Central memory CD4-positive, alpha-beta T cell (primary cell): ENCODE measurements around the gene DDX4.
"Not testable (repeated sequence)": the region's sequence is repeated elsewhere in the genome, so short reads cannot be mapped to it uniquely, and the experiment has no call there.

ENCODE experiments used
- DNase-seq: peaks from one replicate; pipeline ENCODE4 v3.0.0; 2022
- total RNA-seq, 3 experiments: gene quantifications; one replicate each; lab custom pipeline; 2026; lab: John Stamatoyannopoulos, UW

The DDX4 gene
- 0 to 0.11 (median 0.11) reads per million in 3 experiments for total RNA-seq

DNA sequence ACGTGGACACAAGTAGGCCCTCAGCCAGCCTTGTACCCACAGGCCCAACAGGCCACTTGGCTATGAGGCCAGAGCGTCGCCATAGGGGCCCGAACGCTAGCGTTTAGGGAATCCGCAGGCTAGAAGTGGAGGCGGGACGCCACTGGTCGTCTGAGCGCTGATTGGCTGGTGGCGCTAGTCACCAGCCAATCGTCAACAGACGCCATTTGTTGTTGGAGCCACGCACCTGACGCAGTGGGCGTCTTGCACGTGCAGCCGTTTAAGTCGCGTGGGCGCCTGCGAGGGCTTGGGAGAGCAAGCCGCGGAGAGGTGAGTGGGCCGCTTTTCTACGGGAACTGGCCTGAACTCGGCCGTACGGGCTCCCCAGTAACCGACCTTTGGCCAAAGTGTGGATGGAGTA lies at the start of gene DDX4:
TSS of gene DDX4 (plus strand) at position 269 of the 400 bp plus-strand sequence. CDS start 903 bp downstream, outside the sequence.
- no peak for DNase-seq

GRCh38 chr5:55691265-55692105 lies 46.4 kb upstream of the DDX4 start:
- peak; percentile 27 for DNase-seq

DNA sequence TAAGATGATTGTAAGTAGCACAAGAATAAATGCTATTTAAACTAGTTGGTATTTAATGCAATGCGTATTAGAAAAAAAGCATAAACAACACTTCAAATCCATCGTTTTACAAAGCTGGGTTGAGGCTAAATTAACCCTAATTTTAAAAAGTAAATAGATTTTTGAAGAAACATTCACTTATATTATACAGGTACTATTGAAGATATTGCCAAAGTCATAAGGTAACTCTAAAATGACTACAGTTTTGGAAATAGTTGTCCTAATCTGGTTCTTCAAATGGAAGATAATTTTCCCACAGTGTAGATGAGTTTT lies 45.8 kb upstream of the DDX4 start:
- DNase-seq: no peak

DNA sequence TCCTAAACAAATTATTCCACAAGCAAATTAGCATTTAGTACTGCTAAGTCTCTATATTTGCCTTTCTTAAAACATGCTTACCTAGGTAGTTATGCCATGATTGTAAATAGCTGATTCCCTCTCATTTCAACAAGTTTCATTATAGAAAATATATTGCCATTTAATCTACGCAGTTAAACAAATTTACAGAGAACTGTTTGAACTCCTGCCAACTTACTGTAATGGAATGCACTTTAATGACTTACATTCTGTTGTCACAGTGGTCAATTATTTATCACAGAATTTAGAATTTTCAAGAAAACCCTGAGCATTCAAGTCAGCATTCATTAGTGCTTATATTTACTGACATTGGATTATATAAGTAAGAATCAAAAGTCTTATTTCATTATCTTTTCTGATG lies 45.4 kb upstream of the DDX4 start:
- DNase-seq: no peak

GRCh38 chr5:55694152-55694830 lies 43.6 kb upstream of the DDX4 start:
- DNase-seq: no peak

DNA sequence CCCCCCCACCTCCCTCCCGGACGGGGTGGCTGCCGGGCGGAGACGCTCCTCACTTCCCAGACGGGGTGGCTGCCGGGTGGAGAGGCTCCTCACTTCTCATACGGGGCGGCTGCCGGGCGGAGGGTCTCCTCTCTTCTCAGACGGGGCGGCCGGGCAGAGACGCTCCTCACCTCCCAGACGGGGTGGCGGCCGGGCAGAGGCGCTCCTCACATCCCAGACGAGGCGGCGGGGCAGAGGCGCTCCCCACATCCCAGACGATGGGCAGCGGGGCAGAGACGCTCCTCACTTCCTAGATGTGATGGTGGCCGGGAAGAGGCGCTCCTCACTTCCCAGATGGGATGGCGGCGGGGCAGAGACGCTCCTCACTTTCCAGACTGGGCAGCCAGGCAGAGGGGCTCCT lies 41.2 kb upstream of the DDX4 start:
- not testable (repeated sequence) for DNase-seq

GRCh38 chr5:55699041-55699688 lies 38.7 kb upstream of the DDX4 start:
- no peak for DNase-seq

- no peak for DNase-seq
These were observed 37.1 kb upstream of the DDX4 start for GRCh38 chr5:55700745-55701144.

DNA sequence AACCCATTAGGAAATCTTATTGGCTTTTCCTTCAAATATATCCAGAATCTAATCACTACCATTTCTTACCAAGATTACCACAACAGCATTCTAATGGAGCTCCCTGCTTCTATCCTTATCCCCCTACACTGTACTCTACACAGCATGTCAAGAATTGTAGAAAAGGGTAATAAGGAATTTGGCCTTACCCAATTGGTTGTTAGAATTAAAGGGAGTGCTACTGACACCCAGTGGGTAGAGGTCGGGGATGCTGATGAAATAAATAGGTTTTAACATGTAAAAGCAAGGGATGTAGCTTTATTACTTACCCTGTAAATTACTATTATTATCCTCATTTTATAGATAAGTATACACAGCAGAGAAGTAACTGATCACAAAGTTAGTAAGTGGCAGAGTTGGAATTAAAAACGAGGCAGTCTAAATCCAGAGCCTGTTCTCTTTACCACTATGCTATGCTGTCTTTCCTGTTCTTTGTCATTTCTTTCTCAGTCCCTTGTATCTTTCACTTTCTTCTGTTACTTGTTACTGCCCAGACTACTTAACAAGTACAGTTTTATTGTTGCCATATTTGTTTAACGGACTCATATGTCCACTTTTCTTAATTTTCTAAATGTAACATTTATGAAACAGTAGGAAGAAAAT lies 36.3 kb upstream of the DDX4 start:
- DNase-seq: no peak

- no peak for DNase-seq
These were observed 35.1 kb upstream of the DDX4 start for GRCh38 chr5:55702598-55703345.

DNA sequence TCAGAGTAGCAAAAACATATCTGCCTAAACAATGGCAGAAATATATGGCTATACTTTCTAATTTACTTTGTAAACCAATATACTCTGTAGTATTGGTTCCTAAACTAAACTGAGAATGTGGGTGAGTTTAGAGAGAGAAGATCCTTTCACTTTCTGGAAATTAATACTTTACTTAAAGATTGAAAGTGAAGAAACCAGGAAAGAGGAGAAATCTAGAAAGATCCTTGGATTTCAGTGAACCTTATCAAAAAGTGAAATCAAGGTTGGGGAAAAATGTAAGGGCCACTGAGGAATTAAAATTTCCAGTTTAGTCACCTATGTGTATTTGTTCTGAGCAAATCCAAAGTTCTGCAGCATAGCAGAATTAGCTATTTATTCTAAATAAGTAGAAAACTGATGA lies 31.6 kb upstream of the DDX4 start:
- DNase-seq: no peak

DNA sequence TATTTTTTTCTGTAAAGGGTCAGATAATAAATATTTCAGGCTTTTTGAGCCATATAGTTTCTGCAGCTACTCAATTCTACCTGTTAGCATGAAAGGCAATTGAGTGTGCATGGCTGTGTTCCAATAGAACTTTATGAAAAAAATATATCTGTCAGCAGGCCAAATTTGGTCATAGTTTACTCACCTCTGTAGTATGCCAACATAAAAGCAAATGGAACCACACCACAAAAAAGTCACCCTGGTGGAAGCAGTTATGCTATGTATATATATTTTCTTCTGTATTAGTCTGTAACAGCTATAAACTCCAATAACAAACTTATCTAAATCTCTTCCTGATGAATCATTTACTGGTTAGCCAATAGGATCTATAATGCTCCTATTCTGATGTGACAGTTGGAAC lies 29.1 kb upstream of the DDX4 start:
- DNase-seq: no peak

GRCh38 chr5:55711507-55712022 lies 26.3 kb upstream of the DDX4 start:
- no peak for DNase-seq

GRCh38 chr5:55712023-55712859 lies 25.6 kb upstream of the DDX4 start, which contains the start of gene SLC38A9:
Gene SLC38A9 (minus strand): TSS chr5:55712324. CDS start chr5:55697958, 14,366 bp downstream.
- peak; percentile 86 for DNase-seq

GRCh38 chr5:55713871-55714270 lies 24.0 kb upstream of the DDX4 start:
- DNase-seq: no peak

DNA sequence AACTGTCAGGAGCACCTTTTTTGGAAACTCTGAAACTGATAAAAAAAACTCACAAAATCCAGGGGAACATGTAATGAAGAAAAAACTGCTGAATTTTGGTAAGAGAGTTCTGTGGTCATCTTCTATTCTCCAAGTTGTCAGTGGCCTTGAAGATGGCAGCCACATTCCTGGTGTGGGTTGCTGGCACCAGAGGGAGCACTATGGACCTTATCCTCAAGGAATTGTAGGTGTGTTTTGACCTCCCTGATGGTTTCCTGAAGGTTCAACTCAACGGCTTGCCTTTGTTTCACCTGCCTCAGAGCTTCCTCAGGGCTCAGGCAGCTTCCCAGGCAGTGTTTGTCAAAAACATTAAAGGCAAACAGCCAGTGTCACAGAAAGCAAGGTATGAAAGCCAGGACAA lies 23.5 kb upstream of the DDX4 start:
- no peak for DNase-seq

DNA sequence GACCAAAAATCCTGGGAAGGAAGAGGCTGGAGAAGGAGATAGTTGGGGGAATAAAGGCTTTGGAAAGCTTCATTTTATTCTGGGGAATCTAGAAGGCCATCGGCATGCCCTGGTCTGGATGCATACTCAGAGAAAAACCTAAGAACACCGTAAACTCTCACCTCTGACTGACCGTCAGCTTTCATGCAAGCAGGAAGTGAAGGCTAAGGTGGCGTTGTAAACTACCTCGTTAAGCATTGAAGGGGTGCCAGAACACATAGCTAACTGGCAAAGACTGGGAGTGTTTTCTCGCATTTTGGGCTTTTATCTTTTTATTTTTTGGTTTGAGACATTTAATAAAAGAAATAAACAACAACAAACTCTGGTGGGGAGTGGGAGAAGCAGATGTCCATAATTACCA lies 23.1 kb upstream of the DDX4 start:
- no peak for DNase-seq

DNA sequence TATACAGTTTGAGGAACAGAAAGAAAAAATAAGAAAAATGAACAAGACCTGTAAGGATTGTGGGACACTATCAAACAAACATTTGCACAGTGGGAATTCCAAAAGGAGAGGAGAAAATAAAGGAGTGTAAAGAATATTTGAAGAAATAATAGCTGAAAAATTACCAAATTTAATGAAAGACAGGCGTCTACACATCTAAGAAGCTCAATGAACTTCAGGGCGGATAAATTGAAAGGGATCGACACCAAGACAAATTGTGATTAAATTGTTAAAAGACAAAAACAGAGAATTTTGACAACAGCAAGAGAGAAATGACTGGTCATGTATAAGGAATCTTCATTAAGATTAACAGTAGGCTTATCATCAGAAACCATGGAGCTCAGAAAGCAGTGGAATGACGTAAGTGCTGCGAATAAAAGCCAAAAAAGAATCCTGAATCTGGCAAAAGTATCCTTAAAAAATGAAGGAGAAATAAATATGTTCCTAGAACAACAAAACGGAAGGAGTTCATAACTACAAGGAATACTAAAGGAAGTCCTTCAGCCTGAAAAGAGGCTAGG lies 22.3 kb upstream of the DDX4 start:
- no peak for DNase-seq

DNA sequence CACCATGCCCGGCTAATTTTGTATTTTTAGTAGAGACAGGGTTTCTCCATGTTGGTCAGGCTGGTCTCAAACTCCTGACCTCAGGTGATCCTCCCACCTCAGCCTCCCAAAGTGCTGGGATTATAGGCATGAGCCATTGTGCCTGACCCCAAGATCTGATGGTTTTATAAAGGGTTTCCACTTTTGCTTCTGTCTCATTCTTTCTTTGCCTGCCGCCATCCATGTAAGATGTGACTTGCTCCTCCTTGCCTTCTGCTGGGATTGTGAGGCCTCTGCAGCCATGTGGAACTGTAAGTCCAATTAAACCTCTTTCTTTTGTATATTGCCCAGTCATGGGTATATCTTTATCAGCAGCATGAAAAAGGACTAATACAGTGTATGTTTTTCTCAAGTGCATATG lies 18.8 kb upstream of the DDX4 start:
- not testable (repeated sequence) for DNase-seq

DNA sequence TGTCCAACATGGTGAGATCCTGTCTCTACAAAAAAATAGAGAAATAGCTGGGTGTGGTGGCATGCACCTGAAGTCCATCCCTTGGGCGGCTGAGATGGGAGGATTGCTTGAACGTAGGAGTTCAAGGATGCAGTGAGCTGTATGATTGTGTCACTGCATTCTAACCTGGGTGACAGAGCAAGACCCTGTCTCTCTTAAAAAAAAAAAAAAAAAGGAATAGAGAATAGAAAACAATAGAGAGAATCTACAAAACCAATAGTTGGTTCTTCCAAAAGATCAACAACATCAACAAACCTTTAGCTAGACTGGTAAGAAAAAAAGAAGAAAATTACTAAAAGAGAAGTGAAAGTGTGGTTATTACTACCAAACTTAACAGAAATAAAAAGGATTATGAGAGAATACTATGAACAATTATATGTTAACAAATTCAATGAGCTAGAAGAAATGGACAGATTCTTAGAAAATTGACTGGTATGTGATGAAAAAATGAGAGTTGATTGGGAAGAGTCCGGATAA lies 17.6 kb upstream of the DDX4 start:
- no peak for DNase-seq

GRCh38 chr5:55724281-55724680 lies 13.6 kb upstream of the DDX4 start:
- DNase-seq: no peak
